ENCODE data around the gene ASB13. TPM values are rescaled to one million over a fixed set of nuclear protein-coding genes. Genes with fewer than 3 reads are reported as not detected.

Gene ASB13
- total and polyA plus RNA-seq, 10 of the 15 experiments (the other 5 are each of a cell fraction or from before 2014, with no cell fraction given), result 0.02 to 0.59 (median 0.10) TPM; not detected in 2

DNA sequence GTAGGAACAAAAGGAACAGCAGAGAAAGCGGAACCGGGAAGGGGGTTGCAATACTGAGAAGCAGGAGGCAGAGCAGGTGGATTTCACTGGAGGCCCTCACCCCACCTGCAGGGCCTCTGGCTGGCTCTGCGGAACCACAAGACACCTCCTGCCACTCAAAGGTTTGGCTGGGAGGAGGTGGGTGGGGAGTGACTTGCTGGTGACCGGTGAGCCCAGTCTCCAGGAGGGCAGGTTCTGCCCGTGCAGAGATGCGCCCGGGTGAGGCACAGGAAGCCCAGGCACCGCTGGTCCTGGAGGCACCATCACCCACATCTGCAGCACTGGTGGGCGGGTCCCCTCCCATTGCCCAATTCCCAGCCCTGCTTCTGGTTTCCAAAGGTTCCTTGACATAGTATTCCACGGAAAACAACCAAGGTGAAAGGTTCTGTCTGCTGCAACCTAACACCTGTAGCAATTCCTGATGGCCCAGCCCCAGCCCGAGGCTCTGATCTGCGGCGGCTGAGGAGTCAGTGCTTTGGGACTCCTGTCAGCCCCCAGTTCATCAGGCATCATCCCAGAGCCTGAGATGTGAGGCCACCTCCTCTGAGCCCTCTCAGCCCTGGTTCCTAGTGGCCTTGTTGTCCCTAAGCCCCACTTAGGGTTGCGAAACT lies 77.3 kb downstream of the ASB13 start:
- POLR2A ChIA-PET, result no interaction called here
- Histone ChIP-seq H2AFZ (ENCODE audit: control insufficient read depth, low read depth, low read length) (no peak overlapping the region), H3K4me3 (no peak overlapping the region), H3K4me1 (ENCODE audit: control insufficient read depth, insufficient read depth, low read length) (peaks cover 15% of the 10 kb centered on the region), H3K9me3 (replicated peaks; ENCODE audit: control insufficient read depth, insufficient read depth, low read length) (peaks cover 6% of the 10 kb centered on the region; the same call in 2 of the 3 replicates), H3K9ac (ENCODE audit: control insufficient read depth, insufficient read depth, low read length) (no peak overlapping the region), H3K4me2 (ENCODE audit: control insufficient read depth, insufficient read depth) (no peak overlapping the region), H4K20me1 (ENCODE audit: control insufficient read depth, insufficient read depth) (no peaks in the 10 kb centered on the region), H3K36me3 (ENCODE audit: control insufficient read depth in 2 of 2, insufficient read depth in 2 of 2, low read length in 1 of 2) (no peaks in the 10 kb centered on the region), H3K27me3 (replicated peaks in 1 of 2; ENCODE audit: control insufficient read depth in 2 of 2, insufficient read depth in 2 of 2, low read length in 1 of 2) (peaks cover 3 to 5% of the 10 kb centered on the region in 2 experiments; a peak in 2 of 4 replicates), H3K27ac (ENCODE audit: control insufficient read depth, insufficient read depth) (no peak overlapping the region), H3K79me2 (ENCODE audit: control insufficient read depth, insufficient read depth, low read length) (no peaks in the 10 kb centered on the region)
- WGBS (ENCODE audit: insufficient coverage, insufficient replicate concordance, low lambda C conversion rate, missing lambda C conversion rate), result 60% methylated on average over 12 of the region's 14 CpGs
- TF ChIP-seq ZBED1 (IDR thresholded peaks at IDR 0.05; ENCODE audit: borderline replicate concordance) (no peak), ZNF592 (IDR thresholded peaks at IDR 0.05) (no peak), YY1 (IDR thresholded peaks at IDR 0.05; ENCODE audit: low read depth, low read length) (no peak), ZNF274 (IDR thresholded peaks at IDR 0.05; ENCODE audit: insufficient read depth, insufficient read length) (no peak), MYB (IDR thresholded peaks at IDR 0.05; ENCODE audit: borderline replicate concordance, low read depth, low read length) (no peak), IKZF2 (IDR thresholded peaks at IDR 0.05) (no peak), TCF3 (IDR thresholded peaks at IDR 0.05; ENCODE audit: borderline replicate concordance, insufficient read depth, low read depth, low read length) (no peak), CHD2 (IDR thresholded peaks at IDR 0.05; ENCODE audit: borderline replicate concordance, low read depth, low read length) (no peak), SMAD5 (IDR thresholded peaks at IDR 0.05; ENCODE audit: low read depth) (no peak), HDGF (IDR thresholded peaks at IDR 0.05) (no peak), NBN (IDR thresholded peaks at IDR 0.05) (no peak), KDM1A (IDR thresholded peaks at IDR 0.05; ENCODE audit: borderline replicate concordance) (no peak)
- TF ChIP-seq, protein P1, sequence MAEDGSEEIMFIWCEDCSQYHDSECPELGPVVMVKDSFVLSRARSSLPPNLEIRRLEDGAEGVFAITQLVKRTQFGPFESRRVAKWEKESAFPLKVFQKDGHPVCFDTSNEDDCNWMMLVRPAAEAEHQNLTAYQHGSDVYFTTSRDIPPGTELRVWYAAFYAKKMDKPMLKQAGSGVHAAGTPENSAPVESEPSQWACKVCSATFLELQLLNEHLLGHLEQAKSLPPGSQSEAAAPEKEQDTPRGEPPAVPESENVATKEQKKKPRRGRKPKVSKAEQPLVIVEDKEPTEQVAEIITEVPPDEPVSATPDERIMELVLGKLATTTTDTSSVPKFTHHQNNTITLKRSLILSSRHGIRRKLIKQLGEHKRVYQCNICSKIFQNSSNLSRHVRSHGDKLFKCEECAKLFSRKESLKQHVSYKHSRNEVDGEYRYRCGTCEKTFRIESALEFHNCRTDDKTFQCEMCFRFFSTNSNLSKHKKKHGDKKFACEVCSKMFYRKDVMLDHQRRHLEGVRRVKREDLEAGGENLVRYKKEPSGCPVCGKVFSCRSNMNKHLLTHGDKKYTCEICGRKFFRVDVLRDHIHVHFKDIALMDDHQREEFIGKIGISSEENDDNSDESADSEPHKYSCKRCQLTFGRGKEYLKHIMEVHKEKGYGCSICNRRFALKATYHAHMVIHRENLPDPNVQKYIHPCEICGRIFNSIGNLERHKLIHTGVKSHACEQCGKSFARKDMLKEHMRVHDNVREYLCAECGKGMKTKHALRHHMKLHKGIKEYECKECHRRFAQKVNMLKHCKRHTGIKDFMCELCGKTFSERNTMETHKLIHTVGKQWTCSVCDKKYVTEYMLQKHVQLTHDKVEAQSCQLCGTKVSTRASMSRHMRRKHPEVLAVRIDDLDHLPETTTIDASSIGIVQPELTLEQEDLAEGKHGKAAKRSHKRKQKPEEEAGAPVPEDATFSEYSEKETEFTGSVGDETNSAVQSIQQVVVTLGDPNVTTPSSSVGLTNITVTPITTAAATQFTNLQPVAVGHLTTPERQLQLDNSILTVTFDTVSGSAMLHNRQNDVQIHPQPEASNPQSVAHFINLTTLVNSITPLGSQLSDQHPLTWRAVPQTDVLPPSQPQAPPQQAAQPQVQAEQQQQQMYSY (CRISPR knock-in tag; IDR thresholded peaks at IDR 0.05), result no peak
- BruUV-seq (replicated peaks), result no TSS peak
- CTCF ChIA-PET, result no interaction called here
- in situ Hi-C loops (cut with MboI), result no loop called here
- SMC1A ChIA-PET (ENCODE audit: uncharacterized antibody, unreplicated experiment), result no interaction called here
- RAD21 ChIA-PET (ENCODE audit: unreplicated experiment), result no interaction called here
- DNase-seq (ENCODE audit: low read depth, low spot score) (no peak), FAIRE-seq (no peak), ATAC-seq (no peak)
- intact Hi-C loops (cut with micrococcal nuclease; ENCODE audit: unreplicated experiment), result no loop called here
